NCI-H128 (cell line): Measurements from ENCODE around the gene AMBRA1.

Experiments
- DNase-seq: peaks from one replicate; lab custom pipeline; 2025; ENCODE audit not compliant: unreplicated experiment; lab: John Stamatoyannopoulos, UW

Gene AMBRA1

GRCh38 chr11:46445920-46446771 lies 147.7 kb downstream of the AMBRA1 start:
- DNase-seq, result peak; percentile 44

- DNase-seq, result no peak
These were observed 148.5 kb downstream of the AMBRA1 start for GRCh38 chr11:46445192-46445919.

GRCh38 chr11:46444305-46444704 lies 149.5 kb downstream of the AMBRA1 start:
- no peak for DNase-seq

GRCh38 chr11:46438211-46438610 lies 155.6 kb downstream of the AMBRA1 start:
- DNase-seq, result no peak

- DNase-seq, result no peak
These were observed 156.6 kb downstream of the AMBRA1 start for GRCh38 chr11:46437122-46437689.

DNA sequence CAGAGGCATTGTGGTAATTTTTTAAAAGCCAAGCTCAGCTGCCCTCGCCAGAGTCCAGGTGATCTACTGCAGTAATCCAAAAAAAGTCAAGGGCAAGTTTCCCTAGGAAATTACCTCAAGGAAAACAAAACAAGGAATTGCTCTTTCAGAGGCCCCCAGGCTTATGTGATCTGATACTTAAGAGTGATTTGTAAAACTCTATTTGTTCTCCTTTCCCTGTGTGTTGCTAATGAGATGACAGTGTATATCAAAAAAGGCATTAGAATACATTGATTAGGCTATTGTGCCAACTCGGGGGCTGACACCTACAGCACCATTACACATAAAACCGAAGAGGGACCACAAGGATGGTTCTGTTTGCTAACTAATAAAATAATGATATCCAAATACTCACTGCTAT lies 157.7 kb downstream of the AMBRA1 start:
- DNase-seq, result no peak

GRCh38 chr11:46435679-46436078 lies 158.1 kb downstream of the AMBRA1 start:
- DNase-seq, result no peak

- DNase-seq, result no peak
These were observed 162.6 kb downstream of the AMBRA1 start for GRCh38 chr11:46431211-46431610.

DNA sequence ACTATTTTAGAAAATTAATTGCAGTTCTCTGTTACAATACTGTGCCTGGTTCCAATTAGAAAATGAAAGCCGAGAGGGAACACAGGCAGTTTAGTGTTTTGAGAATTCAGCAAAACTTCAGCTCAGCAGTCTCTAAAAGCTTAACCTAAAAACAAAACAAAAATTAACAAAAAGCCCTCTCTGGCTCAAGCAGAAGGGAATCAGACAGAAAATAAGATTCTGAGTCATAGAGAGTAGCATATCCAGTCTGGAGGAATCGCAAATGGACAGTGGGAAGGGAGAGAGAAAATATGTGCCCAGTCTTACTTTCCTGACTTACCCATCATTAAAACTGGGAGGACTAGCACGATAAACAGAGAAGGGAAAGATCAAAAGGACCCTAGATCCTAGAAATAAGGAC lies 164.1 kb downstream of the AMBRA1 start:
- no peak for DNase-seq

DNA sequence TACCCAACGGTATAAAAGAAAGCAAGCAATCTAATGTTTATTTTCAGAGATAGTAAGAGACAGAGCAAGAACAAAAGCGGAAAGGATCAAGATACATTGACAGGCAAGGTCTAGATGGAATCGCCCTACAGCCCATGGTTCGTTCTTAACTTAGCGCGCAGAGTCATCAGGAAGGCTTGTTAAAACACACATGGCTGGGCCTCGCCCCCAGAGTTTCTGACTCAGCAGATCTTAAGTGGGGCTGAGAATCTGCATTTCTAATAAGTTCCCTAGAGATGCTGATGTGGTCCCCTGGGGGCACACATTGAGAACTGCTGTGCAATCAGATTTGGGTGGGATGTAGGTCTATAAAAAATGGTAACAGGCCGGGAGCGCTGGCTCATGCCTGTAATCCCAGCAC lies 166.5 kb downstream of the AMBRA1 start:
- no peak for DNase-seq

- no peak for DNase-seq
These were observed 167.4 kb downstream of the AMBRA1 start for GRCh38 chr11:46426233-46426991.

DNA sequence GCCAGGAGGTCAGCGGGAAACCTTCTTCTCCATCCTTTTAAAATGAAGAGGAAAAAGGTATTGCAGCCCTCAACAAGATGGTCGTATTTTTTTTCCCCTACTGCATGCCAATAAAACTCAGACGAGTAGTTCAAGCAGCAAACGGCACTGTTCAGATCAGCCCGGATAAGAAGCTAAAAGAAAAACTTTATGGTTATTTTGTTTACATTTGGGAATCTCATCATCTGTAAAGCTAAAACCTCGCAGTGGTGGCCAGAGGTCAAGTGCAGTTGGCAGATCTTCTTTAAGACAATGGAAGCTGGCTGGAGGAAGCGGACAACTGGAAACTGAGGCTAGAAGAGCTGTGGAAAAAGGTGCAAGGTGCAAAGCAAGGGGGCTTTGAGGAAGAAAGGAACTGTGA lies 171.2 kb downstream of the AMBRA1 start:
- DNase-seq, result no peak

GRCh38 chr11:46421257-46421880 lies 172.5 kb downstream of the AMBRA1 start:
- no peak for DNase-seq

GRCh38 chr11:46420513-46420912 lies 173.3 kb downstream of the AMBRA1 start:
- DNase-seq, result no peak

DNA sequence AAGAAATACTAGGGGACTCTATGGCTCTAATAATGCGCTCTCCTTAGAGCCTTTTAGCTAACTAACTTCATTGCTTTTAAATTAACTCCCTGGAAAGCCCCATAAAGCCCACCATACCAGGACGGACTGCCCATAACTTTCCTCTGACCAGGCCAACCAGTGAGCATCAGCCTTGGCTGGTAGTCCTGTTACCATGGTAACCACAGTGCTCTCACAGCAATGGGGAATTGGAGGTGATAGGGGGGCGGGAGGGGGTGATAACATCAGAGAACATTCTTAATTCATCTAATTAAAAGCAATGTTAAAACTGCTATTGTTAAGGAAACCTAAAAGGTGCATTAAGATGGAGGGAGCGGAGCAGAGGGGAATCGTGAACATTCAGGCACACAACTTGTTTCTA lies 175.1 kb downstream of the AMBRA1 start:
- DNase-seq, result no peak

DNA sequence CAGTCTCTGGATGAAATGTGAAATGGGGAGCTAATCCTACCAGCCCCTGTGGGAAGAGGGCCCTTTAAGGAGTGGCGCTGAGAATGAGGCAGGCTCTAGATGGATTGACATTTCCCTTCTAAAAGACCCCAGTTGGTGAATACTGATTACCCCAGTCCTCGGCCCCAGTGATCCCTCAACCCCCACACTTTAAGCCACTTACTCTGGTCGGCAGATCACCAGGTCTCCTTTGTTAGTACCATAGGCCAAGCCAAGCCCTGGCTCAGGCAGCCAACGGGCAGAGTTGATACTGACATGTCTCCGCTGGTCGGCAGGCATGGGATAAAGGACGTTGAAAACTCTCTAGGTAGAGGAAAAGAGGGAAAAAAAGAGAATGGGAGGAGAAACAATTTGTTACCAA lies 176.1 kb downstream of the AMBRA1 start:
- no peak for DNase-seq

GRCh38 chr11:46414879-46415278 lies 178.9 kb downstream of the AMBRA1 start:
- no peak for DNase-seq

DNA sequence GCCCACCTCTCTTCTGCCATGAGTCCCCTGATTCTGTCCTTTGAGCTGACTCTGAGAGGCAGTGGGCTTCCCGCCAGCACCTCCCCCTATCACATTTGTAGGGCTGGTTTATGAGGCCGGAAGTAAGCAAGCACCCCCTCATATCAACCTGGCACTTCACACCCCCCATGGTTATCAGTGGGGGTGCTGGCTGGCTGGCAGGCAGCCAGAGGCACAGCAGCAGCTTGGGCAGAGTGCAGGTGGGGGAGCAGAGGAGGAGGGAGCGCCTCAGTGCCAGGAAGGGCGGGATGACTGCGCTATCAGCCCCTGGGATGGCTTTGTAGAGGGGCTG lies 179.4 kb downstream of the AMBRA1 start:
- peak; percentile 56 for DNase-seq

- no peak for DNase-seq
These were observed 179.9 kb downstream of the AMBRA1 start for GRCh38 chr11:46413760-46414465.

DNA sequence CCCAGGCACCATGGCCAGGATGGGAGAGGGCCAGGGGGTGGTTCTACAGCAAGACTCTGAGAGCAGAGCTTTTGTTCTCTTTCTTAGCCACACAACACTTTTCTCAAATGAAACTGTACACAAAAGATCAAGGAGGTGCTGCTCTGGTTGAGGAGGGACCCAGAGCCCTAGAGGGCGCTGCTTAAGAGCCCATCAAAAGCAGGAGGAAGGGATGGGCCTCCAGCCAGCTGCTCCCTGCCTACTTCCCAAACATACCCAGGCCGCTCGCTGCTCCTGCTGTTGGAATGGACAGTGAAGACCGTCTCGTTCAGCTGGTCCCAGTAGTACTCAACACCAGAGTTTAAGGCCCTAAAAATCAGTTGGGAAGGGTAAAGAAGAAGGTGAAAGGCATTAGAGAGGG lies 183.8 kb downstream of the AMBRA1 start:
- DNase-seq, result no peak
